ENCODE results near the gene SHPK.

DNA sequence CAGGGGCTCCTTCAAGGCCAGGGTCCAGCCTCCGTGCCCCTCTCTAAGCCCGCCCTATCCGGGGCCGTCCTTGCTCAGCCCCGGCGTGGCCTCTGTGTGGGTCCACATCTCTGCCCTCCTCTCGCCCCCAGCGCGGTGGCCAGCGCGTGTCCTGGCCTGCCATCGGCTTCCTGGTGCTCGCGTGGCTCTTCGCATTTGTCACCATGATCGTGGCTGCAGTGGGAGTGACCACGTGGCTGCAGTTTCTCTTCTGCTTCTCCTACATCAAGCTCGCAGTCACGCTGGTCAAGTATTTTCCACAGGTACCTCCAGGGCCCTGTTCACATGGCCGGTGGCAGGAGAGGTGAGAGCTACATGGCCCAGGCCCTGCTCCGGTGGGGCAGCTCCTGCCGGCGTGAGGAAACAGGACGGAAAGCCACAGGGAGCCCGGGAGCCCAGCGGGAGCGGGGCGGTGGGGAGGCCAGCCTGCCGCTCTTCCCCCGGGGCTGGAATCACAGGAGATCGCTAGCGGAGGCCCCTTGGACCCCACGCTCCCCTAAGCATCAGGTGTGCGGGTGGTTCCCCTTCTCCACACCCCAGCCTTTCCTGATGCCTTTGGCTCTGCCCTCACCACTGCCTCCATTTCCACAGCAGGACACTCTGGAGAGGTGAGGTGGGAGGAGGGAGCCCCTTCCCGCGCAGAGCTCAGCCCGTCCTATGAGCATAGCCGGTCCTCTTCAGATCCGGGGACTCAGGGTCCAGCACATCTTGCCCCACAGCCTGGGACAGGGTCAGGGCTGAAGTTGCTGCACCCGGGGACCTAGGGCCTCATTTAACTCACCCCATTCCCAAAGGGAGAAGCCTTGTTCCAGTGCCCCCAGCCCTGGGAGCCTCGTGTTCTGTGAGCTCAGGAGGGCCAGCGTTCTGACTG lies 22.1 kb upstream of the SHPK start:
- TF ChIP-seq, protein P1, sequence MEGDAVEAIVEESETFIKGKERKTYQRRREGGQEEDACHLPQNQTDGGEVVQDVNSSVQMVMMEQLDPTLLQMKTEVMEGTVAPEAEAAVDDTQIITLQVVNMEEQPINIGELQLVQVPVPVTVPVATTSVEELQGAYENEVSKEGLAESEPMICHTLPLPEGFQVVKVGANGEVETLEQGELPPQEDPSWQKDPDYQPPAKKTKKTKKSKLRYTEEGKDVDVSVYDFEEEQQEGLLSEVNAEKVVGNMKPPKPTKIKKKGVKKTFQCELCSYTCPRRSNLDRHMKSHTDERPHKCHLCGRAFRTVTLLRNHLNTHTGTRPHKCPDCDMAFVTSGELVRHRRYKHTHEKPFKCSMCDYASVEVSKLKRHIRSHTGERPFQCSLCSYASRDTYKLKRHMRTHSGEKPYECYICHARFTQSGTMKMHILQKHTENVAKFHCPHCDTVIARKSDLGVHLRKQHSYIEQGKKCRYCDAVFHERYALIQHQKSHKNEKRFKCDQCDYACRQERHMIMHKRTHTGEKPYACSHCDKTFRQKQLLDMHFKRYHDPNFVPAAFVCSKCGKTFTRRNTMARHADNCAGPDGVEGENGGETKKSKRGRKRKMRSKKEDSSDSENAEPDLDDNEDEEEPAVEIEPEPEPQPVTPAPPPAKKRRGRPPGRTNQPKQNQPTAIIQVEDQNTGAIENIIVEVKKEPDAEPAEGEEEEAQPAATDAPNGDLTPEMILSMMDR (IDR thresholded peaks at IDR 0.05): no peak
- no peak for TF ChIP-seq POLR2A (IDR thresholded peaks at IDR 0.05)

Data from prostate gland (tissue), 2 donors.